Fibroblast of lung (primary cell): ENCODE data around the gene CERCAM. TPM values are rescaled to one million over a fixed set of nuclear protein-coding genes. Genes with fewer than 3 reads are reported as not detected.

Experiments
- DNase-seq, 2 donors: peaks; one replicate each; pipeline versions ENCODE4 v3.0.0 to v3.0.0-alpha.2; 2010; ENCODE audit warnings: low read depth in 2 of 2
- H2AFZ ChIP-seq: 2 replicates; pipeline ENCODE4 v1.5.1; 2012; ENCODE audit warnings: low read length, control low read depth, inconsistent platforms
- H3K27ac ChIP-seq: 2 replicates; pipeline ENCODE4 v1.5.1; 2011; ENCODE audit warnings: low read length, control low read depth; ENCODE audit not compliant: insufficient read depth
- H3K27me3 ChIP-seq: 2 replicates; pipeline ENCODE4 v1.5.1; 2011; ENCODE audit warnings: mild to moderate bottlenecking, low read length; ENCODE audit not compliant: control insufficient read depth, insufficient read depth
- H3K36me3 ChIP-seq: 2 replicates; pipeline ENCODE4 v1.5.1; 2011; ENCODE audit warnings: low read length; ENCODE audit not compliant: control insufficient read depth, insufficient read depth
- H3K4me1 ChIP-seq: 2 replicates; pipeline ENCODE4 v1.5.1; 2011; ENCODE audit warnings: low read length; ENCODE audit not compliant: control insufficient read depth, insufficient read depth; ENCODE audit errors: extremely low read depth
- H3K4me2 ChIP-seq: 2 replicates; pipeline ENCODE4 v1.5.1; 2011; ENCODE audit warnings: low read length, control low read depth; ENCODE audit not compliant: insufficient read depth; ENCODE audit errors: extremely low read depth
- H3K4me3 ChIP-seq, 4 experiments: fragments of 200-600 bp in 1 of 4; sonication (generic) in 1 of 4; replicated peaks in 1 of 4; 2 replicates each; pipeline ENCODE4 v1.5.1; 2011 to 2016; ENCODE audit warnings: low read length in 4 of 4, low read depth in 3 of 4, mild to moderate bottlenecking in 3 of 4, control low read depth in 2 of 4, inconsistent platforms in 1 of 4, mixed read lengths in 1 of 4; ENCODE audit not compliant: insufficient read depth in 1 of 4; ENCODE audit errors: control extremely low read depth in 1 of 4
- H3K79me2 ChIP-seq: 2 replicates; pipeline ENCODE4 v1.5.1; 2012; ENCODE audit warnings: mild to moderate bottlenecking, low read length, inconsistent platforms; ENCODE audit not compliant: control insufficient read depth, insufficient read depth
- H3K9ac ChIP-seq: 2 replicates; pipeline ENCODE4 v1.5.1; 2011; ENCODE audit warnings: mild to moderate bottlenecking, low read length, control low read depth; ENCODE audit not compliant: insufficient read depth
- H3K9me3 ChIP-seq: 2 replicates; pipeline ENCODE4 v1.5.1; 2012; ENCODE audit warnings: low read depth, low read length; ENCODE audit not compliant: control insufficient read depth, insufficient read depth
- H4K20me1 ChIP-seq: 2 replicates; pipeline ENCODE4 v1.5.1; 2011; ENCODE audit warnings: low read length; ENCODE audit not compliant: control insufficient read depth, insufficient read depth; ENCODE audit errors: extremely low read depth
- EZH2 ChIP-seq: IDR thresholded peaks from 2 replicates; pipeline ENCODE4 v1.5.1; 2012; ENCODE audit warnings: low read length, control low read depth, mild to moderate bottlenecking; ENCODE audit errors: missing control alignments
- polyA plus RNA-seq, 2 donors: library from polyadenylated mRNA; depleted of rRNA in 1 of 2; stranded (reverse) in 1 of 2; unstranded in 1 of 2; fragments of >200 nt; gene quantifications; 2 replicates each; pipeline ENCODE4 v1.2.1, GENCODE V29; 2011 to 2012; ENCODE audit warnings: missing spikeins in 1 of 2
- total RNA-seq: library from RNA; depleted of rRNA; stranded (reverse); fragments of >200 nt; gene quantifications from 2 replicates; pipeline ENCODE4 v1.2.1, GENCODE V29; 2014
- TF ChIP-seq, protein P1 (sequence below), 2 donors: IDR thresholded peaks in 1 of 2; conservative IDR thresholded peaks in 1 of 2; 1 replicate in 1 of 2; 2 replicates in 1 of 2; pipeline ENCODE4 v1.5.1; 2011 to 2012; ENCODE audit warnings: low read length in 2 of 2, control low read depth in 1 of 2, inconsistent platforms in 1 of 2, low read depth in 1 of 2, mild to moderate bottlenecking in 1 of 2

Gene CERCAM
- total and polyA plus RNA-seq, 2 donors (not counting 1 experiment from before 2014, with no cell fraction given): 64.2 to 90.5 TPM

DNA sequence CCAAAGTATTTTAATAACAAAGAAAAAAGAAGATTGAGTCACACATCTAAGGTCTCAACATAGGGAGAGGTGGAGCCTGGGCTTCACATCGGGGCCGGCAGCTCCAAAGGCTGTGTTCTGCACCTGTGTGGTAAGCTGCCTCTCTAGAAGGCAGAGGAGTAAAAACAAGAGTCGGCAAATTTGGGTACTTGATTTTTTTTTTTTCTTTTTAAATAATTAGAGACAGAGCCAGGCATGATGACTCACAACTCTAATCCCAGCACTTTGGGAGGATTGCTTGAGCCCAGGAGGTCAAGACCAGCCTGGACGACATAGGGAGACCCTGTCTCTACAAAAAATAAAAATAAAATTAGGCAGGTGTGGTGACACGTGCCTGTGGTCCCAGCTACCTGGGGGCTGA is 44.8 kb upstream of the CERCAM start:
- Histone ChIP-seq H3K27me3 (no peaks in the 10 kb centered on the region), H3K4me1 (peaks cover 7% of the 10 kb centered on the region), H3K9me3 (no peaks in the 10 kb centered on the region), H2AFZ (no peak overlapping the region), H3K36me3 (peaks cover 5% of the 10 kb centered on the region), H3K27ac (no peak overlapping the region), H4K20me1 (no peaks in the 10 kb centered on the region), H3K4me3 (no peak overlapping the region), H3K4me2 (no peak overlapping the region), H3K9ac (no peak overlapping the region), H3K79me2 (peaks cover 34% of the 10 kb centered on the region)
- no peak for TF ChIP-seq EZH2
- TF ChIP-seq, protein P1, sequence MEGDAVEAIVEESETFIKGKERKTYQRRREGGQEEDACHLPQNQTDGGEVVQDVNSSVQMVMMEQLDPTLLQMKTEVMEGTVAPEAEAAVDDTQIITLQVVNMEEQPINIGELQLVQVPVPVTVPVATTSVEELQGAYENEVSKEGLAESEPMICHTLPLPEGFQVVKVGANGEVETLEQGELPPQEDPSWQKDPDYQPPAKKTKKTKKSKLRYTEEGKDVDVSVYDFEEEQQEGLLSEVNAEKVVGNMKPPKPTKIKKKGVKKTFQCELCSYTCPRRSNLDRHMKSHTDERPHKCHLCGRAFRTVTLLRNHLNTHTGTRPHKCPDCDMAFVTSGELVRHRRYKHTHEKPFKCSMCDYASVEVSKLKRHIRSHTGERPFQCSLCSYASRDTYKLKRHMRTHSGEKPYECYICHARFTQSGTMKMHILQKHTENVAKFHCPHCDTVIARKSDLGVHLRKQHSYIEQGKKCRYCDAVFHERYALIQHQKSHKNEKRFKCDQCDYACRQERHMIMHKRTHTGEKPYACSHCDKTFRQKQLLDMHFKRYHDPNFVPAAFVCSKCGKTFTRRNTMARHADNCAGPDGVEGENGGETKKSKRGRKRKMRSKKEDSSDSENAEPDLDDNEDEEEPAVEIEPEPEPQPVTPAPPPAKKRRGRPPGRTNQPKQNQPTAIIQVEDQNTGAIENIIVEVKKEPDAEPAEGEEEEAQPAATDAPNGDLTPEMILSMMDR (conservative IDR thresholded peaks at IDR 0.05 in 1 of 2, IDR thresholded peaks at IDR 0.05 in 1 of 2; ENCODE audit: low read depth in 1 of 2, low read length in 2 of 2): no peak
- DNase-seq: no peak

DNA sequence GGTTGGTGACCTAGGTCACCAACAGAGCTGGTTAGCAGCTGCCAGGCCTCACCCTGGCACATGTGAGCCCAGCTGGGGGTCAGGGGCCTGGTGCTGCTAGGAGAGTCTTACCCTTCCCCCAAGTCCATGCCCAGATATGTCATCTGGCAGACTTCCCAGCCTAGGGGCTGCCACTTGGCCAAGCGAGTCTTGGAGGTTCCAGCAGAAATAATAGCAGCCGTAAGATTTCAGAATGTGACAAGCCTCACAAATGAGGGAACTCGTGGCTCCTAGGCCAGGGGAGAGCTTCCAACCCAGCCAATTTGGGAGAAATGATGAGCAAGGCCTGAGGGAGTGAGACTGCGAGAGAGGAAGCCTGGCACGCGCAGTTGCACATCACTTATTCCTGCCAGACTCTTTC is 38.4 kb upstream of the CERCAM start:
- Histone ChIP-seq H3K9me3 (no peaks in the 10 kb centered on the region), H3K27ac (no peak overlapping the region)

DNA sequence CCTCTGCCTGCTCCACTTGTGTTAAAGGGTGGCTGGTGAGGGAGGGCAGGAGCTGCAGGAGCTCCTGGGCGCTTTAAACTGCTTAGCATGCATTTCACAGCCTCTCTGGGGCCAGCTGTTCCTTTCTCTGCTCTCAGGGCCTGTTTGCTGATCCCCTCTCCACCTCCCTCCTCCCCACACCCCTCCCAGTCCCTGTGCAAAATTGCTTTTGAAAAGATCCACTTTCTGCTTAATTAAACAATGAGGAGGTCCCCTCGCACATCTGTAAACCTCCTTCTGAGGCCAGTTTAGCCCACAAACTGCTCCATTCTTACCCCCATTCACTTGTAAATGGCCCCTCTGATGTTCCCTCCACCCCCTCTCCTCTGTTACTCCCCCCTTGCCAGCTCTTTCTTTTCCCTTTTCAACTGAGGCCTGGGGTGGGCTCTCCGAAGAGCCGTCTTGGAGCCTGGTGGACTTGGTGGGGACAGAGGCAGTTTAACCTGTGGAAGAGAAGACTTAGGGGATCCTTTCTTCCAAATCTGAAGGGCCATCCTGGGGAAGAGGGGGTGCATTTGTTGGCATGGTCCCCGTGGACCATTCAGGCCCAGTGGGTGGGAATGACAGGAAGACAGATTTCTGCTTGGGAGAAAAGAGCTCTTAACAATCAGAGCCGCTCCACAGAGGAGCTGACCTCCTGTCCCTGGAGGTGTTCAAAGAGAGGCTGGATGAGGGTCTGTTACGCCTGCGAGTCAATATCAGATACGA is 37.5 kb upstream of the CERCAM start:
- no peak overlapping the region for H3K9ac ChIP-seq
- H3K4me2 ChIP-seq: no peak overlapping the region
- no peak overlapping the region for H3K4me3 ChIP-seq
- H3K27ac ChIP-seq: no peak overlapping the region
- peaks cover 8% of the 10 kb centered on the region for H3K36me3 ChIP-seq
- TF ChIP-seq EZH2: no peak
- TF ChIP-seq, protein P1 (conservative IDR thresholded peaks at IDR 0.05 in 1 of 2, IDR thresholded peaks at IDR 0.05 in 1 of 2; ENCODE audit: low read depth in 1 of 2, low read length in 2 of 2): no peak
- H3K4me1 ChIP-seq: no peaks in the 10 kb centered on the region
- H3K27me3 ChIP-seq: no peaks in the 10 kb centered on the region
- H2AFZ ChIP-seq: no peak overlapping the region
- no peaks in the 10 kb centered on the region for H3K9me3 ChIP-seq
- H4K20me1 ChIP-seq: no peaks in the 10 kb centered on the region
- no peak for DNase-seq
- H3K79me2 ChIP-seq: no peaks in the 10 kb centered on the region

More for the DNA sequence above, 38.4 kb upstream of the CERCAM start:
- Histone ChIP-seq H3K79me2 (peaks cover 2% of the 10 kb centered on the region), H3K27me3 (no peaks in the 10 kb centered on the region), H3K4me1 (no peaks in the 10 kb centered on the region), H3K36me3 (peaks cover 9% of the 10 kb centered on the region), H2AFZ (no peak overlapping the region), H3K4me2 (no peak overlapping the region), H3K9ac (no peak overlapping the region), H4K20me1 (no peaks in the 10 kb centered on the region), H3K4me3 (no peak overlapping the region)
- peak in 1 of 2 donors; percentile 47 for DNase-seq
- TF ChIP-seq EZH2: no peak
- TF ChIP-seq, protein P1 (conservative IDR thresholded peaks at IDR 0.05 in 1 of 2, IDR thresholded peaks at IDR 0.05 in 1 of 2; ENCODE audit: low read depth in 1 of 2, low read length in 2 of 2): no peak
